ENCODE data around the gene ADAMTS1.
A peak's percentile ranks its signal among the peaks of the same experiment; 100 is the strongest.

ADAMTS1 gene

GRCh38 chr21:26797878-26798456 lies 47.2 kb downstream of the ADAMTS1 start:
- ChIA-PET CTCF (no interaction called here), POLR2A (ENCODE audit: low non-redundant PET) (no interaction called here)
- no peak overlapping the region for H3K27ac ChIP-seq
- no peak for DNase-seq (ENCODE audit: low spot score)
- no peak for TF ChIP-seq CTCF (conservative IDR thresholded peaks at IDR 0.05; ENCODE audit: low read depth)

GRCh38 chr21:26795866-26796329 lies 49.3 kb downstream of the ADAMTS1 start:
- POLR2A ChIA-PET (ENCODE audit: low non-redundant PET), result no interaction called here
- H3K27ac ChIP-seq, result no peak overlapping the region
- no peak for TF ChIP-seq CTCF (conservative IDR thresholded peaks at IDR 0.05; ENCODE audit: low read depth)
- DNase-seq (ENCODE audit: low spot score), result peak; percentile 67
- CTCF ChIA-PET, result no interaction called here

- no peak for TF ChIP-seq CTCF (conservative IDR thresholded peaks at IDR 0.05; ENCODE audit: low read depth)
- ChIA-PET CTCF (no interaction called here), POLR2A (ENCODE audit: low non-redundant PET) (no interaction called here)
- no peak for DNase-seq (ENCODE audit: low spot score)
- H3K27ac ChIP-seq, result no peak overlapping the region
Measured at GRCh38 chr21:26795412-26795805, 49.8 kb downstream of the ADAMTS1 start.

GRCh38 chr21:26794597-26795411 lies 50.4 kb downstream of the ADAMTS1 start:
- POLR2A ChIA-PET (ENCODE audit: low non-redundant PET), result no interaction called here
- CTCF ChIA-PET, result no interaction called here
- no peak for TF ChIP-seq CTCF (conservative IDR thresholded peaks at IDR 0.05; ENCODE audit: low read depth)
- no peak for DNase-seq (ENCODE audit: low spot score)
- H3K27ac ChIP-seq, result no peak overlapping the region

- H3K27ac ChIP-seq, result no peak overlapping the region
- ChIA-PET POLR2A (ENCODE audit: low non-redundant PET) (no interaction called here), CTCF (interaction anchor here (0.7 kb wide), 1 partner anchor 801 kb away, joined by 3 read pairs; no protein-coding TSS in a partner anchor)
- DNase-seq (ENCODE audit: low spot score), result no peak
- TF ChIP-seq CTCF (conservative IDR thresholded peaks at IDR 0.05; ENCODE audit: low read depth), result no peak
Measured at GRCh38 chr21:26790296-26790695, 54.9 kb downstream of the ADAMTS1 start.

- no peak for DNase-seq (ENCODE audit: low spot score)
- POLR2A ChIA-PET (ENCODE audit: low non-redundant PET), result no interaction called here
- H3K27ac ChIP-seq, result no peak overlapping the region
- TF ChIP-seq CTCF (conservative IDR thresholded peaks at IDR 0.05; ENCODE audit: low read depth), result no peak
- CTCF ChIA-PET, result no interaction called here
Measured at GRCh38 chr21:26788790-26789189, 56.4 kb downstream of the ADAMTS1 start.
